Dedifferentiated amniotic fluid mesenchymal stem cell (primary cell): ENCODE data around the gene MEF2C.
"Not testable (repeated sequence)": the region's sequence is repeated elsewhere in the genome, so short reads cannot be mapped to it uniquely, and the experiment has no call there.

Experiments used
- DNase-seq: peaks from one replicate; pipeline ENCODE4 v3.0.0-alpha.2; 2016; ENCODE audit errors: extremely low spot score

The MEF2C gene

GRCh38 chr5:88803309-88803708 is 79.7 kb downstream of the MEF2C start:
- no peak for DNase-seq

GRCh38 chr5:88799938-88800535 is 82.9 kb downstream of the MEF2C start:
- DNase-seq = no peak

- DNase-seq = not testable (repeated sequence)
Observed at GRCh38 chr5:88798933-88799332, 84.1 kb downstream of the MEF2C start.

GRCh38 chr5:88793797-88794196 is 89.2 kb downstream of the MEF2C start:
- not testable (repeated sequence) for DNase-seq

- no peak for DNase-seq
Observed at GRCh38 chr5:88792144-88792840, 90.7 kb downstream of the MEF2C start.

GRCh38 chr5:88787856-88788255 is 95.1 kb downstream of the MEF2C start:
- DNase-seq = no peak

GRCh38 chr5:88786789-88787188 is 96.2 kb downstream of the MEF2C start:
- no peak for DNase-seq

GRCh38 chr5:88785746-88786565 is 97.0 kb downstream of the MEF2C start:
- peak; percentile 96 for DNase-seq

GRCh38 chr5:88782571-88782970 is 100.4 kb downstream of the MEF2C start:
- no peak for DNase-seq

- DNase-seq = no peak
Observed at GRCh38 chr5:88780736-88781135, 102.2 kb downstream of the MEF2C start.

GRCh38 chr5:88778736-88779135 is 104.2 kb downstream of the MEF2C start:
- DNase-seq = no peak

- DNase-seq = no peak
Observed at GRCh38 chr5:88776692-88777091, 106.3 kb downstream of the MEF2C start.

GRCh38 chr5:88772831-88773230 is 110.2 kb downstream of the MEF2C start:
- DNase-seq = no peak

GRCh38 chr5:88772047-88772446 is 110.9 kb downstream of the MEF2C start:
- DNase-seq = no peak

- DNase-seq = no peak
Observed at GRCh38 chr5:88770276-88771257, 112.4 kb downstream of the MEF2C start.

GRCh38 chr5:88769165-88769564 is 113.8 kb downstream of the MEF2C start:
- DNase-seq = no peak

- DNase-seq = no peak
Observed at GRCh38 chr5:88768411-88768810, 114.6 kb downstream of the MEF2C start.

GRCh38 chr5:88765798-88766197 is 117.2 kb downstream of the MEF2C start:
- DNase-seq = no peak

GRCh38 chr5:88765171-88765570 is 117.8 kb downstream of the MEF2C start:
- DNase-seq = no peak

GRCh38 chr5:88761939-88762338 is 121.0 kb downstream of the MEF2C start:
- DNase-seq = no peak

- no peak for DNase-seq
Observed at GRCh38 chr5:88761269-88761850, 121.6 kb downstream of the MEF2C start.
